Thoracic aorta (tissue), 2 donors: ENCODE results near the gene USHBP1. TPM values are rescaled to one million over a fixed set of nuclear protein-coding genes. Genes with fewer than 3 reads are reported as not detected.
A peak's percentile ranks its signal among the peaks of the same experiment; 100 is the strongest.

ENCODE experiments used
- ATAC-seq: fragments of 150-250 bp; one replicate; pipeline ENCODE4 v1.8.0; 2017; ENCODE audit warnings: low read depth; ENCODE audit not compliant: insufficient number of reproducible peaks, low FRiP score
- DNase-seq: peaks from one replicate; pipeline ENCODE4 v3.0.0-alpha.2; 2020; ENCODE audit warnings: low spot score
- H3K27ac ChIP-seq, 2 donors: fragments of 200-600 bp; sonication (generic); 1 replicate in 1 of 2; 2 replicates in 1 of 2; pipeline ENCODE4 v1.5.1; 2016; ENCODE audit warnings: mild to moderate bottlenecking in 2 of 2, moderate library complexity in 2 of 2
- H3K27me3 ChIP-seq: fragments of 200-600 bp; sonication (generic); replicated peaks from 2 replicates; pipeline ENCODE4 v1.6.0; 2016; ENCODE audit warnings: mild to moderate bottlenecking; ENCODE audit not compliant: insufficient read depth
- H3K36me3 ChIP-seq: fragments of 200-600 bp; sonication (generic); one replicate; pipeline ENCODE4 v1.5.1; 2016
- H3K4me1 ChIP-seq, 2 donors: fragments of 200-600 bp; sonication (generic); 1 replicate in 1 of 2; 2 replicates in 1 of 2; pipeline versions ENCODE4 v1.5.1 to v1.6.0; 2016; ENCODE audit warnings: low read depth in 2 of 2, mild to moderate bottlenecking in 1 of 2; ENCODE audit not compliant: control insufficient read depth in 1 of 2
- H3K4me3 ChIP-seq: fragments of 200-600 bp; sonication (generic); 2 replicates; pipeline ENCODE4 v1.5.1; 2016; ENCODE audit warnings: mild to moderate bottlenecking
- H3K9me3 ChIP-seq: fragments of 200-600 bp; sonication (generic); 2 replicates; pipeline ENCODE4 v1.5.1; 2016
- total RNA-seq, 2 donors: library from RNA; depleted of rRNA; stranded (reverse); fragments of >200 nt; gene quantifications; one replicate each; pipeline versions ENCODE4 v1.1.0 to v1.2.3, GENCODE V29; 2016
- TF ChIP-seq, protein P1 (sequence below): fragments of 200-600 bp; sonication (generic); IDR thresholded peaks from one replicate; pipeline ENCODE4 v1.5.1; 2019; ENCODE audit warnings: antibody characterized with exemption

The USHBP1 gene
- total RNA-seq, 2 donors from 2014 or later, result 3.5 to 4.0 TPM

DNA sequence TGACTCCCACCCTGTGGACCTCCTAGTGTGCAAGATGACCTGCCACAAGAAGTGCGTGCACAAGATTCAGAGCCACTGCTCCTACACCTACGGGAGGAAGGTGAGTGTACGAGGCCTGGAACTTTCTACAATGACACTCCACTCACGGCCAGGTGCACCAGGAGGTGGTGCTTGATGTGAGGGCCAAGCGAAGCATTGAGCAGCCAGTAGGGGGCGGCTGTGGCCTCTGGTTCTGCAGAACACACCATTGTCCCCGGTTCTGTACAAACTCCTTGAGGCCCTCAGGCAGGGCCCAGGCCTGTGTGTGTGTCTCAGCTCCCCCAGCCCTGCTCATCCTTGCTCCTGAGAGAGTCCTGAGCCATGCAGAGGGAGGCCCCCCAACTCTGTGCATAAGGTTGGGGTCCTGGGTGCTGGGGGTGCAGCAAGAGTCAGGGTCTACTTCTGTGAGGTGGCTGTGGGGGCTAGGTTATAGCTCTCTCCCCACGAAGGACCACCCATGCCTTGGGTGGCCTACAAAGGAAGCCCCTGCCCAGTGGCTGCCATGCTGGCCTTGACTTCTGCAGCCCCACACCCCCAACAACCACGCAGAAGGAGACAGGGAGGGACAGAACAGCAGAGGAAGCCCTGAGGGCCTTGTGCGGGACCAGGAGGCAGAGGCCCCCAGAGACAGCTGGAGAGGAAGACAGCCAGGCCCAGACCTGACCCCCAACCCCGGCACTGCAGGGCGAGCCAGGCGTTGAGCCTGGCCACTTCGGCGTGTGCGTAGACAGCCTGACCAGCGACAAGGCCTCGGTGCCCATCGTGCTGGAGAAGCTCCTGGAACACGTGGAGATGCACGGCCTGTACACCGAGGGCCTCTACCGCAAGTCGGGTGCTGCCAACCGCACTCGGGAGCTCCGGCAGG is 59.1 kb downstream of the USHBP1 start:
- TF ChIP-seq, protein P1, sequence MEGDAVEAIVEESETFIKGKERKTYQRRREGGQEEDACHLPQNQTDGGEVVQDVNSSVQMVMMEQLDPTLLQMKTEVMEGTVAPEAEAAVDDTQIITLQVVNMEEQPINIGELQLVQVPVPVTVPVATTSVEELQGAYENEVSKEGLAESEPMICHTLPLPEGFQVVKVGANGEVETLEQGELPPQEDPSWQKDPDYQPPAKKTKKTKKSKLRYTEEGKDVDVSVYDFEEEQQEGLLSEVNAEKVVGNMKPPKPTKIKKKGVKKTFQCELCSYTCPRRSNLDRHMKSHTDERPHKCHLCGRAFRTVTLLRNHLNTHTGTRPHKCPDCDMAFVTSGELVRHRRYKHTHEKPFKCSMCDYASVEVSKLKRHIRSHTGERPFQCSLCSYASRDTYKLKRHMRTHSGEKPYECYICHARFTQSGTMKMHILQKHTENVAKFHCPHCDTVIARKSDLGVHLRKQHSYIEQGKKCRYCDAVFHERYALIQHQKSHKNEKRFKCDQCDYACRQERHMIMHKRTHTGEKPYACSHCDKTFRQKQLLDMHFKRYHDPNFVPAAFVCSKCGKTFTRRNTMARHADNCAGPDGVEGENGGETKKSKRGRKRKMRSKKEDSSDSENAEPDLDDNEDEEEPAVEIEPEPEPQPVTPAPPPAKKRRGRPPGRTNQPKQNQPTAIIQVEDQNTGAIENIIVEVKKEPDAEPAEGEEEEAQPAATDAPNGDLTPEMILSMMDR, result peak; percentile 47
- no peaks in the 10 kb centered on the region for H3K4me1 ChIP-seq
- no peaks in the 10 kb centered on the region for H3K9me3 ChIP-seq
- H3K27ac ChIP-seq, result no peak overlapping the region
- H3K27me3 ChIP-seq, result no peaks in the 10 kb centered on the region
- no peak overlapping the region for H3K4me3 ChIP-seq
- H3K36me3 ChIP-seq, result peaks cover 60% of the 10 kb centered on the region
- DNase-seq (no peak), ATAC-seq (no peak)

DNA sequence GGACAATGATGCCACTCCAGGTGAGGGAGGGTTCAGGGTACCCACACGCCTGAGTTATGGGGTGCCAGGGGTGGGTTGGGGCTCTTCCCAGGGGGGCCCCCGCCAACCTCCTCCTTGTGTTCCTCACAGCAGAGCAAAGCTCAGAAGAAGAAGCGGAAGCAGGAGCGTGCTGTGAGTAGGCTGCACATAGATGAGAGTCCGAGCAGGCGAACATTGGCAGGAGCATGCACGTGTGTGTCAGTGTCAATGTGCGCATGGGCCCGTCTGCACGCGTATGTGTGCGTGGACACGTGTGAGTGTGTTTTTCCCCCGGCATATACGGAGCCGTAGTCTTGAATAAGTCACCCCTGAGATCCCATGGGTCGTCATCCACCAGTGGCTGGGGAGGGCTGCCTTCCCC is 61.8 kb downstream of the USHBP1 start:
- peaks cover 72% of the 10 kb centered on the region for H3K36me3 ChIP-seq
- no peak overlapping the region for H3K27ac ChIP-seq
- no peak for ATAC-seq
- H3K4me1 ChIP-seq, result no peaks in the 10 kb centered on the region
- no peaks in the 10 kb centered on the region for H3K27me3 ChIP-seq
- DNase-seq, result no peak
- no peak overlapping the region for H3K4me3 ChIP-seq
- H3K9me3 ChIP-seq, result no peaks in the 10 kb centered on the region
- TF ChIP-seq, protein P1, result no peak

DNA sequence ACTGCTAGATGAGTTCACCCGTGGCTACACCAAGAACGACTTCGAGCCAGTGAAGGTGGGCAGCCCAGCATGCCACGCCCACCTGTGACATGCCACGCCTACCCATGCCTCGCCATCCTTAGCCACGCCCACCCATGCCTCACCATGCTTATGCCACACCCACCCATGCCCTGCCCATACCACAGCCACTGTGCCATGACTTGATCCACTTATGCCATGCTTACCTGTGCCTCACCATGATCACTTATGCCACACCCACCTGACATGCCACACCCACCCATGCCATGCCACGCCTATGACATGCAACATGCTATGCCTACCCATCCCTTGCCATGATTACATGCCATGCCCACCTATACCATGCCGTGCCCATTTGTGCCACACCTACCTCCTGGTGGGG is 62.3 kb downstream of the USHBP1 start:
- Histone ChIP-seq H3K27ac (no peak overlapping the region), H3K36me3 (peaks cover 77% of the 10 kb centered on the region), H3K9me3 (no peaks in the 10 kb centered on the region), H3K4me3 (no peak overlapping the region), H3K27me3 (no peaks in the 10 kb centered on the region), H3K4me1 (no peaks in the 10 kb centered on the region)
- TF ChIP-seq, protein P1, result no peak
- ATAC-seq (no peak), DNase-seq (no peak)

DNA sequence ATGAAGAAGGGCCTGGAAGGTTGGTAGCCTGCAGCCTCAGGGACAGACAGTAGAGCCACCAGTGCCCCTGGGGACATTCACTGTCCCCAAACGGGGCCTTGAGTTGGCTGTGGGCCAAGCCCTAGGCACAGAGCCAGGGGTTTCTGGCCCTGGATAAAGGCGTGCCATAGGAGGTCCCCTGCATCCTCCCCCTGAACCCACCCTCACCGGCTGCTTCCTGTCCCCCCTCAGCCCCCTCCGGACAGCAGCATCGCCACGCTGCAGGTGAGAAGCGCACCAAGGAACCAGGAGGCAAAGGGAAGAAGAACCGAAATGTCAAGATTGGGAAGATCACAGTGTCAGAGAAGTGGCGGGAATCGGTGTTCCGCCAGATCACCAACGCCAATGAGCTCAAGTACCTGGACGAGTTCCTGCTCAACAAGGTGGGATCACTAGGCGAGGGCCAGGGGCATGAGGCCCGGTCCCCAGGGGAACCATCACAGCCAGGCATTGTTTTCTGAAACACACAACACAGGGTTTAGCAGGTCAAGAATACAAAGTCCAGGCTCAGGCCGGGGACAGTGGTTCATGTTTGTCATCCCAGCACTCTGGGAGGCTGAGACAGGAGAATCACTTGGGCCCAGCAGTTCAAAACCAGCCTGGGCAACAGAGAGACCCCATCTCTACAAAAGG is 64.0 kb downstream of the USHBP1 start:
- Histone ChIP-seq H3K4me3 (no peak overlapping the region), H3K27me3 (no peaks in the 10 kb centered on the region), H3K4me1 (no peaks in the 10 kb centered on the region), H3K9me3 (no peaks in the 10 kb centered on the region), H3K27ac (no peak overlapping the region), H3K36me3 (peaks cover 71% of the 10 kb centered on the region)
- no peak for DNase-seq
- no peak for ATAC-seq
- TF ChIP-seq, protein P1, result no peak

Other genes with a start within 250 kb of the USHBP1 start
- 10 to 100 TPM; 27.3 to 36.4 TPM for gene CPAMD8, start 237.9 kb downstream of the USHBP1 start, total RNA-seq
- gene HAUS8, start 189.3 kb downstream of the USHBP1 start, total RNA-seq, result 10 to 100 TPM in 1 of 2 donors, 1 to 10 TPM in 1; 2.2 to 11.3 TPM
- 100 to 1,000 TPM; 229 to 257 TPM for gene MYO9B, start 189.0 kb downstream of the USHBP1 start, total RNA-seq
- 10 to 100 TPM; 11.5 to 13.7 TPM for gene USE1, start 49.4 kb downstream of the USHBP1 start, total RNA-seq
- 10 to 100 TPM; 12.4 to 13.3 TPM for gene OCEL1, start 38.5 kb downstream of the USHBP1 start, total RNA-seq
- gene NR2F6, start 18.8 kb downstream of the USHBP1 start, total RNA-seq, result 10 to 100 TPM; 42.0 to 68.1 TPM
- 10 to 100 TPM; 55.2 to 87.2 TPM for gene BABAM1, start 2.7 kb upstream of the USHBP1 start, total RNA-seq
- 1 to 10 TPM in 1 of 2 donors, not detected in 1; 1.2 TPM for gene ANKLE1, start 17.2 kb upstream of the USHBP1 start, total RNA-seq
- 10 to 100 TPM in 1 of 2 donors, 1 to 10 TPM in 1; 9.8 to 24.0 TPM for gene ABHD8, start 38.7 kb upstream of the USHBP1 start, total RNA-seq
- 100 to 1,000 TPM; 132 to 140 TPM for gene MRPL34, start 41.1 kb upstream of the USHBP1 start, total RNA-seq
- gene DDA1, start 44.8 kb upstream of the USHBP1 start, total RNA-seq, result 10 to 100 TPM in 1 of 2 donors, 1 to 10 TPM in 1; 8.9 to 13.5 TPM
- 10 to 100 TPM in 1 of 2 donors, 1 to 10 TPM in 1; 9.5 to 13.4 TPM for gene ANO8, start 70.1 kb upstream of the USHBP1 start, total RNA-seq
- 10 to 100 TPM; 20.7 to 72.5 TPM for gene GTPBP3, start 72.8 kb upstream of the USHBP1 start, total RNA-seq
- 100 to 1,000 TPM; 120 to 126 TPM for gene PLVAP, start 112.6 kb upstream of the USHBP1 start, total RNA-seq
- not detected for gene CCDC194, start 129.5 kb upstream of the USHBP1 start, total RNA-seq
- 100 to 1,000 TPM; 113 to 144 TPM for gene BST2, start 140.9 kb upstream of the USHBP1 start, total RNA-seq
- 100 to 1,000 TPM in 1 of 2 donors, 10 to 100 TPM in 1; 25.3 to 103 TPM for gene MVB12A, start 155.3 kb upstream of the USHBP1 start, total RNA-seq
- gene TMEM221, start 183.9 kb upstream of the USHBP1 start, total RNA-seq, result not detected
- not detected for gene NXNL1, start 196.2 kb upstream of the USHBP1 start, total RNA-seq
- gene SLC27A1, start 205.8 kb upstream of the USHBP1 start, total RNA-seq, result 10 to 100 TPM; 29.1 to 36.4 TPM
- 10 to 100 TPM; 67.4 to 92.9 TPM for gene PGLS, start 246.9 kb upstream of the USHBP1 start, total RNA-seq